Measurements from ENCODE around the gene SPEN.

- TF ChIP-seq NFIC (IDR thresholded peaks at IDR 0.05) (no peak), MAX (IDR thresholded peaks at IDR 0.05) (no peak), YY1 (IDR thresholded peaks at IDR 0.05; ENCODE audit: low read depth) (no peak), TAF1 (IDR thresholded peaks at IDR 0.05; ENCODE audit: low read depth) (no peak), EGR1 (IDR thresholded peaks at IDR 0.05) (no peak), TEAD4 (IDR thresholded peaks at IDR 0.05) (no peak), REST (IDR thresholded peaks at IDR 0.05; ENCODE audit: low read depth) (no peak), RAD21 (IDR thresholded peaks at IDR 0.05; ENCODE audit: low read depth) (no peak), CREB1 (IDR thresholded peaks at IDR 0.05; ENCODE audit: low read depth) (no peak), USF1 (IDR thresholded peaks at IDR 0.05) (no peak), EP300 (IDR thresholded peaks at IDR 0.05; ENCODE audit: borderline replicate concordance) (no peak), ZBTB7A (IDR thresholded peaks at IDR 0.05; ENCODE audit: low read depth) (no peak), CEBPB (IDR thresholded peaks at IDR 0.05) (no peak)
These were observed 4.7 kb downstream of the SPEN start for GRCh38 chr1:15852036-15852827.

All from Ishikawa (cell line).